HG02852 (cell line): ENCODE measurements around the gene CCDC157.
A peak's percentile ranks its signal among the peaks of the same experiment; 100 is the strongest.

Experiments used
- ATAC-seq: cut with Tn5 transposase; IDR thresholded peaks from one replicate; pipeline ENCODE4 v1.9.1; 2021; ENCODE audit warnings: mild to moderate bottlenecking, moderate library complexity; ENCODE audit not compliant: unreplicated experiment

Gene CCDC157

DNA sequence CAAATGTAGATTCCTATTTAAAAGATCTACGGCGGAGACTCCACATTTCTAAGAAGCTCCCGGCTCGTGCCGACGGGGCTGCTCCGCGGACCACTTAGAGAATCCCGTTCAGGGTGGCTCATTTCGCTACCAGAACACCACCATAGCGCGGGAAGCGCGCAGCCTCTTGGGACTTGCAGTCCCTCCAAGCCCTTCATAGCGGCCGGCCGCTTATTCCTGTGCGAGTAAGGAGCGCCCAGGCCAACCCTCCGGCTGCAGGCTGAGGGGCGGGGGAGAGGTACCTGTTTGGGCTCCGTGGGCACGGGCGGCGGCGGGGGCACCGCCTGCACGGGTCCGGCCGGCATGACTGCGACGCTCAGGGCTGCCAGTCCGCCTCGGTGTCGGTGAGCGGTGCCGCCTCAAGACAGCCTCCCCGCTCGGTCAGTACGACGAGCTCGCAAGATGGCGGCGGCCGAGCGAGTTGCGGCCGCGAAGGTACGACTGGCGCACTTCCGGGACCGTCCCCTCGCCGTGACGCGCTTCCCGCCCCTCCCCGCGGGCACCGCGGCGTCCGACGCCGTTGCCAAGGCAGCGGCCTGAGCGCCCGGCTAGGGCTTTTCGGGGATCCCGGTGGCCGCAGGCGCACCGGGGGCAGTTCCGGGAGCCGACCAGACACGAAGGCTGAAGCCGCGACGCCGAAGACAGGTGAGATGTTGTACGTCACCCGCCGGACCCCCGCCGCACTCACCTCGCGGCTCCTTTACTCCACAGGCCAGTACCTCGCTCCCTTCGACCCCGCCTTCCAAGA, at the start of gene CCDC157, which contains the start of gene SF3A1:
Gene CCDC157, plus strand, starts transcription at position 559 of the 787 bp plus-strand sequence. CDS start 8,994 bp downstream, outside the sequence.
Gene SF3A1, minus strand, starts transcription at position 446 of the 787 bp plus-strand sequence. Its CDS starts 102 bp downstream, at position 344.
- ATAC-seq, result peak; percentile 88

DNA sequence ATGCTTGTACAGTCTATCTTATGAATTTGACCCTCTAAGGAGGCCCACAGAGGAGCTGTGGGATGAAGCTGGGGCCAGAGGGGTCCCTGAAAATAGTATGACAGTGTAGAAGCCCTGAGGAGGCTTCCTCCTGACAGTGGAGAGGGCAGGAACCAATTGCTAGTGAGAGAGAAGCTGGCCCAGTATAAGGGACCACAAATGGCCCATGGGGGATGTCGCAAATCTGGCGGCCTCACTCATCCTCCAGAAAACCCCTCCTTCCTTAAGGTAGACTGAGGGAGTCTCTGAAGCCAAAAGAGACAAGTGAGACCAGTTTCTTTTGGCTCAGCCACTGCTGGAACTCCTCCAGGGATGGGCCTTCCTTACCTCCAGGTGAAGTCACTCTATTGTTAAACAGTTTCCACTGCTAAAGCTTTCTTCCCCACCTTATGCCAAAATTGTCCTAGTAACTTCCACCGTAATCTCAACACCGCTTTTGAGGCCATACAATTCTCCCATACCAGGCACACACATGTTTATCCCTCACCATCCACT, 49.7 kb upstream of the CCDC157 start:
- ATAC-seq, result no peak

DNA sequence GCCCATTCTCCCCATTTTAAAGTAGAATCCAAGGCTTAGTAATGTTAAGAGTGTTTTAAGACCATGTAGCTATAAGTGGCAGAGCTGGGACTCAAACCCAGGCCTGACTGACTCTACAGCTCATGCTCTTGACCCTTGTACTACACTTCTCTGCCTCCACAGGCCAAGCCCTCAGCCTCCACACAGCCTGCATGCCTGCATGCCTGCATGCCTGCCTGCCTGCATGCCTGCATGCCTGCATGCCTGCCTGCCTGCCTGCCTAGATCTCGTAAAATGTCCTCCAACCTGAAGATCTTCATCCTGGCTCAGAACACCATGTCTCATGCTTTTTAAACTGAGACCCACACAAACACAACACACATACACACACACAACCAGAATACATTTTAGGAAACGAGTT, 48.7 kb upstream of the CCDC157 start:
- no peak for ATAC-seq

DNA sequence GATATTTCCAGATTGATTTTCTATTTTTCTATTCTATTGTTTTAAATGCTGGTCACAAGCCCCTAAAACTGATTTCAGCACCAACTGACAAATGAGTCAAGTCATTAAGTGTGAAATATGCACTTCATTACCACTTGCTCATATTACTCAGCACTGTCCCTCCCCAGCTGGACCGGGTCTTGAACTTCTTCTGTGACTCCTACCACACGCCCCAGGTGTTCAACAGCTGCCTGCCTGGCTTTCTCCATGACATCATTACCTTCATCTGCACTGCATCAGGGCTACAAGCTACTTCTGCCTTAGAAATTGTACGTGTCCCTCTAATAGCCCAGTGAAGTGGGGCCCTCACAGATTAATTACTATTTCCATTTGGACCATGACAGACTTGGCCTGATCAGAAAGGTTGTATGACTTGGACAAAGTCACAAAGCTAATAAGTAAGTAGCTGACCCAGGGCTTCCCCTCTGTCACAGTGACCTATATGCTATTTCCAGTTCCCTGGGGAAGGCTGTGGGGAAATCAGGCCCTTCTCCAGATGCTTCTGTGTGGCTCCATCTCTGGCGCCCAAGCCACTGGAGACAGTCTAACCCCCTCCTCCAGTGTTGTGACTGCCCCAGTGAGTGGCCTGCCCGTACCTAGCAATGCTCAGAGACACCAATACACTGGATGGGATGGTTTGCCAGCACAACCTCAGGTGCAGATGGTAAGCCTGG, 48.1 kb upstream of the CCDC157 start:
- ATAC-seq, result peak; percentile 46

DNA sequence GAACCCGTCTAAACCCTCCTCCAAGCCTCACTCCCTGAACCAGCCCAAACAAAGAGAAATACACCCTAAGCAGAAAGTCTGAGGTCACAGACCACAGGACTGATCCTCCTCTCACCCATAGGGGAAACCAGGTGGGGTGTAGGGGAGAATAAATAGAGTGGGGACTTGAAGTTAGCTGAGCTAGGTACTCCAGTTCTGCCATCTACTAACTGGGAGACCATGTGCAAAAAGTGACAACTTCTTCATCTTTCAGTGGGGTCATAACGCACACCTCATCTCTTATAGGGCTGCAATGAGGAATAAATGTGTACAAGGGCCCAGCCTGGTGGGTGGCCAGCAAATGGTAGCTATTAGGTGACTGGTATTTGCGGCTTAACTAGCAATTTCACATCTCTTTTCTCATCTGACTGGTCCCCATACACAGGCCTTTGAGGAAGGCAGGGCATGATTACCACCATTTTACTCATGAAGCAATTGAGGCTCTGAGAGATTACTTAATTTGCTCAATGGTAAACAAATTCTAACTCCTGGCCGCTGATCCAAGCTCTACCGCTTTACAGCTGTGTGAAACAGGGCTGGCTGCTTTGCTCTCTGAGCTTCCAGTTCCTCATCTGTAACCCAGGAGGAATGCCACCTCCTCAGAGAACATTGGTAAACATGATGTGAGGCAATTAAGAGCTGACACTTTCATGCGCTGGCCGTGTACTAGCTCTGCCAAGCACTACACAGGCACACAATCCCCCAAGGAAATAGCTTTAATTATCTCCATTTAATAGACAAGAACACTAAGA, 46.7 kb upstream of the CCDC157 start:
- ATAC-seq, result peak; percentile 37

DNA sequence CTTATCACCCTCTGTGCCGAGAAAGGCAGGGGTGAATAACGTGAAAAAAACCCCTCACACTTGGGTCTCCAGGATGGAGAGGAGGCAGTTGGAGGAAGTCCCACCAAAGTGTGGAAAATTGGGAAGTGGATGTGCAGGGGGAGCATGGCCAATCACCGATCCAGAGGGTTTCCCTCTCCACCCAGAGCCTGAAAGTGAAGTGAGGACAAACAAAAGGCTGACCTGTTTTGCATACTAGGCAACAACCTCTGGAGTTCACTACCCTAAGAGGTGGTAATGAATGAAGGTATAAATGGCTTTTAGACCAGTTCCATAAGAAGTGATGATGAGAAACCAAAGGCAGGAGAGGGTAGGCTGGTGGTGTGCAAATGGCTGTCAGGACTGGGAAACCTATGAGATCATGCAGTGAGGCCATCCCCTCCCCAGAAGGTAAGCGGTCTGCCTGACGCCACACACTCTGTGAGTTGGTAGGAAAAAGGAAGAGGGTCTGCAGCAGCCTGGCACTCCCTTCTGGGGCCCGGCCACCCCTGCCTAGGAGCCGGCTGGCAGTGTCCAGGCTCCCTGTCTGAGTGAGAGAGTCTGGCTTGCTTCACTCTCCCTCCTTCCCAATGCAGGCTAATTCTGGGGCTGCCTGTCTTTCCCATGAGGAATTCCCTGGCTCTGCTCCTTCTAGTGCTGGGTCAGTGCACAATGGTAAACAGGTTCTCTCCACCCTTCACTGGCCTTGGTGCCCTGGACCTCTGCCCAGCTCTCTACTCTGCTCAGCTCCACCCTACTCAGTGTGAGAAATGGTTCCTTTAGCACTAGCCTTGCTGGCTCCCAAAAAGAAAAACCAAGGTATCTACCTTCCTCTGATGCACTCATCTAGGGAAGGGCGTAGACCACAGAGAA, 45.7 kb upstream of the CCDC157 start:
- no peak for ATAC-seq

DNA sequence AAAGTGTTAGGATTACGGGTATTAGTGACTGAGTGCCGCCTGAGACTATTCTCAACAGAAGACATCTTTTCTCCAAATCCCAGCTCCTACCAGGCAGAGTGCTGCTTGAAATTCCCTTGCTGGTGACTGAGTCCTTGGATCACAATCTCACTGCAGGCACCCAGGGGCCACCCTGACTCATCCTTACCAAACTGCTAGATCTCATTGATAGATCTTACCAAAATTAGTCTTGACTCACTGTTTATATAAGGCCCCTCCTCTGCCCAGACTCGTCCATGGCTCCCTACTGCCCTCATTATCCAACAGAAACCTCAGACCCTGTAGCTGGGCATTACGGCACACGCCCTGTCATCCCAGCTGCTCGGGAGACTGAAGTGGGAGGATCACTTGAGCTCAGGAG, 44.8 kb upstream of the CCDC157 start:
- ATAC-seq, result no peak

DNA sequence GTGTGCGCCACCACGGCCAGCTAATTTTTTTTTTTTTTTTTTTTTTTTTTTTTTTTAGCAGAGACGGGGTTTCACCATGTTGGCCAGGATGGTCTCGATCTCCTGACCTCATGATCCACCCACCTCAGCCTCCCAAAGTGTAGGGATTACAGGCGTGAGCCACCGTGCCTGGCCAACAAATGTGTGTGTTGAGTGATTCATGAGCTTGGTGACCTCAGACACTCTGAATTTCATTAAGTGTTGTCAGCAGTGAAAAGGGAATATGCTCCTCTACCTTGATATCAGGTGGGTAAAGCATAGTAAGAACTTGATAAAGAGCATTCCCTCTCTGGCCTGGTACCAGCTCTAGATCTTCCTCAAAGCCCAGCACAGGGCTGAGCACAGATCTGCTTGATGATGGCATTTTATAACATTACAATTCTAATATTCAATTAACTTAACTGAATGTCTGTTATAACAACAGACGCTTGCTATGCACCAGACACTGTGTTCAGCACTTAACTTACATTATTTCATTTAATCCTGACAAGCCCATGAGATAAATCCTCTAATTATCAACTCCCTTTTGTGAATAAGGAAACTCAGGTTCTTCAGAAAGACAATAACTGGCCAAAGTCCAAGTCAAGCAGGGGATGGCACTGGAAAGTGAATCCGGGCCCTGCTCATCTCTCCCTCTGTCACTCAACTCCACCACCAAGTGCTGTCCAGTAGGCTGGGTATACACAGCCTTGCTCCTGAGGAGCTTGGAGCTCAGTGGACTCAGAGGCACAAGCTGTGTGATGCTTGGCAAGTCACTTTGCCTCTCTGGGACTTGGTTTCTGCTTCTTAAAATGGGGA, 43.1 kb upstream of the CCDC157 start:
- ATAC-seq, result no peak

DNA sequence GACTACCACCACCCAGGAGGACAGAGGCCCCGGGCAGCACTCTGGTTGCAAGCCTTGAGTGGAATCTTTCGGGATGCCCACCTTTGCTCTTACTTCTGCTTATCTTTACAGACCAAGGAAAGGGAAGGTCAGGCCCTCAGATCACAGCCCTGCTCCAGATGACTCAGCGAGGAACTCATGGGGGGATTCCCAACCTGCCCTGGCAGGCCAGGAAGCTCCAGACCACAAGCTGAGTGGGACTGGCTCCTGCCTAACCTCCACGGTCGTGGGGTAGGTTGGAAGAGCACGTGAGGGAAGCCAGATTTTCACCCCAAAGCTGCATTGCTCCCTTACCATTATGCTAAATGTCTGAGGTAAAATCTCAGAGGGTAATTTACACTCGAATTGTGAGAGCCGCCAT, 41.9 kb upstream of the CCDC157 start:
- peak; percentile 43 for ATAC-seq

DNA sequence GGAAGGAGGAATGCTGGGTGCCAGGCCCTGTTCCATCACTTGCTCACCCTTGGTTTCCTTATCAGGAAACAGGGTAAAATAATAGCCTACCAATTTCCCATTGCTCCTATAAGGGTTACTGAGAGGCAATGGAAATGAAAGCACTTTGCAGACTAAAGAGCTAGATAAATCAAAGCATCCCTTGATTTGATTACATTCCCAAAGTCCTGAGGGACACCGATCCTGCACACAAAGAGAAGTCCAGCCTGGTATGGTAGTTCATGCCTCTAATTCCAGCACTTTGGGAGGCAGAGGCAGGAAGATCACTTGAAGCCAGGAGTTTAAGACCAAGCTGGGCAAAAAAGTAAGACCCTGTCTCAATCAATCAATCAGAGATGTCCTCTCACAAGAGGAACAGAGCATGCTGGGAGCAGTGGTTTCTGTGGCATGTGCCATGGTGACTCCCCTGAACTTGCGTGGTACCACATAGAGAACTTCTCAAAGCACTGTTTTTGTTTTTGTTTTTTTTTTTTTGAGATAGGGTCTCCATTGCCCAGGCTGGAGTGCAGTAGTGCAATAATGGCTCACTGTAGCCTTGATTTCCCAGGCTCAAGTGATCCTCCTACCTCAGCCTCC, 40.7 kb upstream of the CCDC157 start:
- ATAC-seq, result no peak

DNA sequence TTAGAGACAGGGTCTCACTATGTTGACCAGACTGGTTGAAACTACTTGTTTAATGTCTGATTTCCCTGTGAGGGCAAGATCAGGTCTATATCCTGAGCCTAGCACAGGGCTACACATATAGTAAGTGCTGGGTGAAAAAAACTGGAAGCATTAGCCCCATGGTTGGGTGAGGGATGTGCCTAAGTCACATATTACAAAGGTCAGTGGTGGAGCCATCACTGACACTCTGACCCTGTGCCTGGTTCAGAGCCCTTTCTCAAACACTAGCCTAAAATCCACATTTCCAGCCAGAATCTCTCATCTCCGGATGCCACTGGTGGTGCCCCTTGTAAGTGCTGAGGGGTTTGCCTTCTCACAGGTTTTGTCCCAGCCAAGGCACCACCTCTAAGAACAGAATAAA, 39.0 kb upstream of the CCDC157 start:
- ATAC-seq, result no peak

DNA sequence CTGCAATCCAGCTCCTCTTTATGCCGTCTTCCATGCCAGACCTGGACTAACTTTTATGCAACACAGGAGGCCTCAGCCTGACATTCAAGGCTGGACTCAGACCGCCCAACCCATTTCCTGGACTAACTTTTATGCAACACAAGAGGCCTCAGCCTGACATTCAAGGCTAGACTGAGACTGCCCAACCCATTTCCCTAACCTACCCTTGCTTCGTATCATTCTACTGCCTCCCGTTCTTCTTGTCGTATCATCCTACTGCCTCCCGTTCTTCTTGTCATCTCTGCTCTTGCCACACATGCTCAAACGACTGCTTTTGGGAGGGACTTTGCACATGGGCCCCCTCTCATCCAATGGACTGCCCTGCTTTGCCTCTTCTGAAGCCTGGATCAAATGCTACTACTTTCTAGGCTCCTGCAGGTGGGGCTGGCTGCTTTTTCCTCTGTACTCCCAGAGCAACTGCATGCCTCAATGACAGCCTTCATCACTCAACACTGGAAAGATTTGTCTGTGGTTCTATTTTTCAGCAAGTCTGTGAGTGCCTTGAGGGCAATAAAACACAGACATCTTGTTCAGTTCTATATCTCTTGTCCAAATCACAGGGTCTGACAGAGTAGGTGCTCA, 37.9 kb upstream of the CCDC157 start:
- no peak for ATAC-seq

DNA sequence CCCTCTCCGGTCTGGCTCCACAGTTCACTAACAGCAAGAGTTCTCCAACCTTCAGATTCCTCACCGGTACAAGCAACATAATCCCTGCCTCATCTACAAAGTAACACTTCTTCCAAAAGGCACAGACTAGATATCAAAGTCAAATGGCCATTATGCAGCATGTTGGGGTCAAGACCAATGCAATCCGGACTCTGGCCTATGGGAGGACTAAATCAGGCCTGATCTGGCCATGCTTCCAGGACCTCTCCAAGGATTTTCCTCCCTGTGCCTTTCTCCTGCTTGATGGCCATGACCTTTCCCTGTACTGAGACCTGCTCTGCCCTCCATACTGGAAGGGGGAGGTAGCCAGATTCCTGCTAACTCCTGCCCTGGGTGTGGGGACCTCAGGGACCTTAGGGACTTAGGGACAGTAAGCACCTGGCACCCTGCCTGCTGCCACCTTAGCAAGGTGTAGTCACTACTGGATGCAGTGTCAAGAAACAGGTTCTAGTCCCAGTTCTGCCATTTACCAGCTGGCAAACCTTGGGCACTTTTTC, 36.7 kb upstream of the CCDC157 start:
- no peak for ATAC-seq

DNA sequence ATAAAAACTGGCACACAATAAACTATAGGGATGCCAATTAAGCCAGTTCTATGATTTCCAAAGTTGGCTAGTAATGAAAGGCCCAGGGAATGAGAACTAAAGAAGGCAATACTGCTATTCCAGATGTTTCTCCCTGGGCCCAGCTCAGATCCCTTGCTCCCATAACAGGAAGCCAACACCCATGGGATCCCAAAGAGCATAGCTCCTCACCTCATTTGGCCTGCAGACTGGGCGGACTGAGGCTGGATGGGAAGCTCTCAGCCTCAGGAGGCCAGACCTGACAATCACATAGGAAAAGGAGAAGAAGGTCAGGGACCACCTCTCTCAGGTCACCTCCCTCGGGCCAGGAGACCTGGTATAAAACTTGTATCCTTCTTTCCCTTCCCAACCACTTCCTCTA, 35.3 kb upstream of the CCDC157 start:
- no peak for ATAC-seq

DNA sequence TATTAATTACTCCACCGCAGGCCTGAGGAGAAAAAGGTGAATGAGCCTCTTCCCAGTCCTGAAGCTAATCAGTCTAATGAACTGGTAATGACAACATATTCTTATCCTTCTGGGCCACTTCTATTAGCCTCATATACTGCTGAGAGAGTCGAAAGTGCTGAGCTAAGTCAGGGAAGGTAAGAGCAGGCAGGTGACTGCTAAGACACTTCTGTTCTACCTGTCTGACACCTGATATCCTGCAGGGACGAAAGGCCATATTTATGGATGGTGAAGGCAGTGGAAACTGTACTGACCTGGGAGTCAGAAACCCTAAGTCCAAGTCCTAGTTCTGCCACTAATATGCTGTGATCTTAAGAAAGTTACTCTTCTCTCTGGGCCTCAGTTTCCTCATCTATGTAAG, 33.6 kb upstream of the CCDC157 start:
- ATAC-seq, result no peak

DNA sequence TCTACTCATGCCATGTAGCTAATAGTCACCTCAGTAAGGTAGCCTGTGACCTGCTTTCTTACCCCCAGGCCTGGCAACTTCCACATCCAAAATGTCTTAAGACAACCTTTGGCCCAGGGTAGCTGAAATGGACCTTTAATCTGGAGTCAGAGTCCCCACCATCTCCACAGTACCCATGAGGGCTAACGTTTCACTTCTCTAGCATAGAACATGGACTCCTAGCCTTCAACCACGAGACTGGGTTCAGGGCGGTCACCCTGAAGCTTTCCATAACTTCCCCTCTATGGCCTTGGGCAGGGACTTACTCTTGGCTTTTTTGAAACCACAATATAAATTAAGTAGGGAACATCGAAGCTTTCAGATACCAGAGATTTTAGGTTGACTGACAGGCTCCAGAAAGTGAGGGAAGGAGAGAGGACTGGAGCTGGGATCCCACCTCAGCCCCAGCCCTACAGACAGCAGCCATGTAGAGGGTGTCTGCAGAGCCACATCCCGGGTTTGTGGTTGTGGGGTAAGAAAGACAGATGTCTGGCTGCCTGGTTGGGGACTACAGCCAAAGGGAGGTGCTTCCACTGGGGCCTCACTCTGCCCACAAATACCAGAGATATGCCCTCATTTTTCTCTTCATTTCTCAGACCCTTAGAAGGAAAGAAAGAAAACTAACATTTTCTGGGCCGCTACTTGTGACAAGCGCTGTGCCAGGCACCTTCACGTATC, 32.6 kb upstream of the CCDC157 start:
- ATAC-seq, result no peak

DNA sequence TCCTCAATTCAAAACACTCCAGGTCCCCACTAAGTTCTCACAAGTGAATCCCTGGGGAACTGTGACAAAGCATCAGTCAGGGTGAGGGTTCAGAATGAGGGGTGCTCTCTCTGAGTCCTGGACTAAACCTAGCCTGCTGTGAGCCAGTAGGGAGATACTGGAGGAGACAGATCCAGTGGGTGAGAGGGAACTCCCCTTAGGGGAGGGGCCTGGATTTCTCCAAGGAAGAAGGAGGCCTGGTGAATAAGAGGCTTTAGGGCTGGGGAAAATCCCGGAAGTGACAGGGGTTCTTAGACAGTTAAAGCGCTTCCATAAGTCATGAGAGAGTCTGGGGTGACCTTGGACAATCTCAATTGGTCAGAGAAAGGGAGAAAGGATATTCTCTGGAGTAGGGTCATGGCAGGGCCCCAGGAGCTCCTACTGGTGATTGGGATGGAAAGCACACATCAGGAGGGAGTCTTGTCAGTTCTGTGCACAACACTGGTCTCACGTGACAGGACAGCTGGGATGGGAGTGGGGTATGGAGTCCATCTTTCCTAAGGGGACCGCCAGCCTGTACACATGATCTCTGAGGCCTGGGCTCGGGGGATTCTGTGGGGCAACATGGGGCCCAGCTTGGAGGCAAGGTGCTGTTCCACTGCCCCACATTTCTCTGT, 31.6 kb upstream of the CCDC157 start:
- no peak for ATAC-seq
